Naive thymus-derived CD8-positive, alpha-beta T cell (primary cell): Measurements from ENCODE around the gene MARCHF9. TPM values are rescaled to one million over a fixed set of nuclear protein-coding genes. Genes with fewer than 3 reads are reported as not detected.
"Not testable (repeated sequence)": the region's sequence is repeated elsewhere in the genome, so short reads cannot be mapped to it uniquely, and the experiment has no call there.

ENCODE experiments used
- ATAC-seq, 2 donors: fragments of 150-1000 bp; cut with Tn5 transposase in 1 of 2; sonication (Bioruptor Pico), chemical (Tn5 transposase) in 1 of 2; 1 replicate in 1 of 2; 2 replicates in 1 of 2; pipeline ENCODE4 v1.10.0; 2021; ENCODE audit warnings: mild to moderate bottlenecking in 2 of 2, moderate library complexity in 2 of 2
- POLR2A ChIA-PET: fragments of 350-600 bp; sonication (Branson Sonifier 250); formaldehyde crosslinking; loops from one replicate; lab custom pipeline; 2021; ENCODE audit warnings: antibody characterized with exemption; lab: Charles Lee
- DNase-seq, 10 donors: peaks; one replicate each; pipeline versions ENCODE4 v3.0.0 to v3.0.0-alpha.2; 2020 to 2022
- H3K27ac Mint-ChIP-seq, 10 donors: one replicate each; pipeline ENCODE4 v1.8.0; 2020 to 2022; ENCODE audit warnings: mild to moderate bottlenecking in 10 of 10, mixed read lengths in 10 of 10, moderate library complexity in 4 of 10, inconsistent platforms in 1 of 10
- H3K27me3 Mint-ChIP-seq, 5 donors: one replicate each; pipeline ENCODE4 v1.8.0; 2021 to 2022; ENCODE audit warnings: mixed read lengths in 5 of 5
- H3K36me3 Mint-ChIP-seq, 3 donors: one replicate each; pipeline ENCODE4 v1.8.0; 2020 to 2022; ENCODE audit warnings: mixed read lengths in 3 of 3, mild to moderate bottlenecking in 2 of 3, inconsistent platforms in 1 of 3
- H3K4me1 Mint-ChIP-seq, 4 donors: one replicate each; pipeline ENCODE4 v1.8.0; 2021 to 2022; ENCODE audit warnings: mixed read lengths in 4 of 4
- H3K4me3 Mint-ChIP-seq, 10 donors: one replicate each; pipeline ENCODE4 v1.8.0; 2020 to 2022; ENCODE audit warnings: mild to moderate bottlenecking in 10 of 10, mixed read lengths in 10 of 10, moderate library complexity in 6 of 10, inconsistent platforms in 1 of 10
- H3K9me3 Mint-ChIP-seq, 9 donors: one replicate each; pipeline ENCODE4 v1.8.0; 2020 to 2022; ENCODE audit warnings: mixed read lengths in 9 of 9, mild to moderate bottlenecking in 3 of 9, inconsistent platforms in 1 of 9, moderate library complexity in 1 of 9
- polyA plus RNA-seq, 3 donors: library from polyadenylated mRNA; unstranded; fragments of 300-500 nt; fragmentation: Illumina TruSeq; gene quantifications; one replicate each; pipeline ENCODE4 v1.2.3, GENCODE V29; 2021
- total RNA-seq, 8 experiments: library from RNA in 2 of 8; stranded (reverse) in 2 of 8; gene quantifications; one replicate each; pipeline ENCODE4 v1.2.3 and lab custom pipeline; 2021 to 2026

Gene MARCHF9
- 10 to 100 TPM; 59.5 to 64.8 TPM for total RNA-seq
- 1 to 10 TPM; 2.2 to 6.6 (median 4.5) TPM for polyA plus RNA-seq
- 23.5 to 81.7 (median 41.9) reads per million in 6 experiments for total RNA-seq (lab: John Stamatoyannopoulos, UW)

GRCh38 chr12:57754411-57755193 lies at the start of gene MARCHF9:
MARCHF9 (plus strand) TSS chr12:57755103; CDS start chr12:57755529, 426 bp downstream.
- Mint-ChIP-seq H3K27me3 (no peaks in the 10 kb centered on the region), H3K36me3 (peaks cover 0 to 31% (median 0%) of the 10 kb centered on the region in 3 donors), H3K27ac (peak within 1 kb of the TSS; percentile 94 to 100 (median 97)), H3K4me1 (peaks cover 48 to 73% (median 67%) of the 10 kb centered on the region in 4 donors), H3K9me3 (no peaks in the 10 kb centered on the region), H3K4me3 (peak within 1 kb of the TSS; percentile 84 to 100 (median 92))
- ATAC-seq (peak; percentile 41 to 45), DNase-seq (peak; percentile 67 to 94 (median 81))
- POLR2A ChIA-PET, result interaction anchor here (0.6 to 2.6 kb wide), 8 partner anchors 10 to 142 kb away, joined by 3 to 13 read pairs (median 4); partner anchors contain the start of genes EEF1AKMT3, METTL1, TSFM and TSPAN31

DNA sequence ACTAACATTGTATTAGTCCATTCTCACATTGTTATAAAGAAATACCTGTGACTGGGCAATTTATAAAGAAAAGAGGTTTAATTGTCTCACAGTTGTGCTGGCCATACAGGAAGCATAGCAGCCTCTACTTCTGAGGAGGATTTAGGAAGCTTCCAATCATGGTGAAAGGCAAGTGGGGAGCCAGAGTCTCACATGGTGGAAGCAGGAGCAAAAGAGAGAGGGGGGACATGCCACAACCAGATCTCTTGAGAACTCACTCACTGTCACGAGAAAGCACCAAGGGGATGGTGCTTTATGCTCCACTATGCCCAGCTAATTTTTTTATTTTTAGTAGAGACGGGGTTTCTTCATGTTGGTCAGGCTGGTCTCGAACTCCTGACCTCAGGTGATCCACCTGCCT lies 47.7 kb upstream of the MARCHF9 start:
- H3K27ac Mint-ChIP-seq, result peak overlapping the region in 3 of 10 donors; percentile 21 to 23 (median 22)
- DNase-seq, result no peak
- POLR2A ChIA-PET, result interaction anchor here (0.7 to 1.5 kb wide), 2 partner anchors 13 to 38 kb away, joined by 3 read pairs; partner anchors contain the start of genes OS9 and TSPAN31

DNA sequence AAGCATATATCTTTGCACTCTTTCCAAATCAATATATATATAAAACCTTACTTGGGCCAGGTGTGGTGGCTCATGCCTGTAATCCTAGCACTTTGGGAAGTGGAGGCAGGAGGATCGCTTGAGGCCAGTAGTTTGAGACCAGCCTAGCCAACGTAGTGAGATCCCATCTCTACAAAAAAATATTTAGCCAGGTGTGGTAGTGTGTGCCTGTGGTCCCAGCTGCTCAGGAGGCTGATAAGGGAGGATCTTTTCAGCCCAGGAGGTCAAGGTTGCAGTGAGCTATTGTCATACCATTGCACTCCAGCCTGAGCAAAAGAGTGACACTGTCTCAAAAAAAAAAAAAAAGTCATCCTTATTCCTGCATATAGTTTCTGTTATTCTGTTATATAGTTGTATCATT lies 46.6 kb upstream of the MARCHF9 start:
- POLR2A ChIA-PET, result interaction anchor here (0.7 to 1.0 kb wide), 2 partner anchors 15 to 218 kb away, joined by 3 read pairs; partner anchors contain the start of gene OS9
- no peak overlapping the region for H3K4me3 Mint-ChIP-seq
- H3K27me3 Mint-ChIP-seq, result no peaks in the 10 kb centered on the region
- no peak for DNase-seq
- H3K4me1 Mint-ChIP-seq, result peaks cover 0 to 7% (median 0%) of the 10 kb centered on the region in 4 donors
- no peak for ATAC-seq
- no peak overlapping the region for H3K27ac Mint-ChIP-seq
- peaks cover 5 to 71% (median 24%) of the 10 kb centered on the region in 3 donors for H3K36me3 Mint-ChIP-seq
- peaks cover 0 to 6% (median 3%) of the 10 kb centered on the region in 9 donors for H3K9me3 Mint-ChIP-seq

More for the DNA sequence above, 47.7 kb upstream of the MARCHF9 start:
- no peak overlapping the region for H3K4me3 Mint-ChIP-seq
- ATAC-seq, result no peak
- peaks cover 0 to 14% (median 3%) of the 10 kb centered on the region in 9 donors for H3K9me3 Mint-ChIP-seq
- no peaks in the 10 kb centered on the region for H3K27me3 Mint-ChIP-seq
- peaks cover 0 to 11% (median 0%) of the 10 kb centered on the region in 4 donors for H3K4me1 Mint-ChIP-seq
- peaks cover 15 to 73% (median 34%) of the 10 kb centered on the region in 3 donors for H3K36me3 Mint-ChIP-seq

DNA sequence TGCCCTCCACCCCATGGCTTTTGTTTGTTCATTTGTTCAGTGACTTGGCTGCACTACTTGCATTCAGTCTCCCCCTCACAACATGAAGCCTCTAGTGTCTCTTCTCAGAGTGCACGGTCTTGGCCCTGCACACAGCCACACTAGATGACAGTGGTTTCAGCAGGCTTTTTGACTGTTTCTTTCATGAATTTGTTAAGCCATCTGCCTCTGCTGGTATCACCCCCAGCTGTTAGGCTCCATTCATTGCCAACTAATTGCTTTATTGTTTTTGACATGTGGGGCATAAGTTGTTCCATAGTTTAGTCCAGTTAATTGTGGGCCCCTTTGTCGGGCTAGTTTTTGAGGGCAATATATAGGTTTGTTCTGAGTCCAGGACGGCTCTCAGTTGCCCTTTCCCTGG lies 42.2 kb upstream of the MARCHF9 start:
- peaks cover 0 to 7% (median 5%) of the 10 kb centered on the region in 4 donors for H3K4me1 Mint-ChIP-seq

DNA sequence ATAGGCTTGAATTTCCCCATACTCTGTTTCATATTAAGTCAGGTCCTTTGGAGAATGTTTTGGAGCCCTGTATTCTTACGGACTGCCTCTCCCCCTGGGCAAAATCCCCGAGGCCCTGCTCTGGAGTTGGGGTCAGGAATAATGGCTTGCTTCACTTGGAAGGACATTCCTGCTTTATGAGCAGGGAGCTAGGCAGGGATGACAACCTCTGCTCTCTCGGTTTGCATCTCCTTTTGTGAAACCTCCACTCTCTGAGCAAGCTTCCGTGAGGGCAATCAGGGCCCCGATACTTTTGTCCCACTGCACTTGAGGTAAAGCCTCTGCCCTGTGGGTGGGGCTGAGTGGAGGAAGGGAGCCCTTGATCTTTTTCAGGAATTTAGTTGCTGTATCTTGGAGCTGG lies 41.7 kb upstream of the MARCHF9 start:
- Mint-ChIP-seq H3K4me3 (no peak overlapping the region), H3K27me3 (no peaks in the 10 kb centered on the region), H3K4me1 (peaks cover 0 to 7% (median 5%) of the 10 kb centered on the region in 4 donors), H3K27ac (peak overlapping the region in 2 of 10 donors; percentile 11 to 75), H3K9me3 (peaks cover 0 to 2% (median 0%) of the 10 kb centered on the region in 9 donors), H3K36me3 (peaks cover 0 to 63% (median 10%) of the 10 kb centered on the region in 3 donors)
- POLR2A ChIA-PET, result interaction anchor here (0.7 to 0.9 kb wide), 2 partner anchors 10 to 495 kb away, joined by 4 to 5 read pairs; no protein-coding TSS in a partner anchor
- DNase-seq (no peak), ATAC-seq (no peak)

More for the DNA sequence above, 42.2 kb upstream of the MARCHF9 start:
- no peak for DNase-seq
- H3K36me3 Mint-ChIP-seq, result peaks cover 0 to 59% (median 7%) of the 10 kb centered on the region in 3 donors
- POLR2A ChIA-PET, result no interaction called here
- no peak overlapping the region for H3K27ac Mint-ChIP-seq
- no peak overlapping the region for H3K4me3 Mint-ChIP-seq
- peaks cover 0 to 2% (median 0%) of the 10 kb centered on the region in 9 donors for H3K9me3 Mint-ChIP-seq
- no peaks in the 10 kb centered on the region for H3K27me3 Mint-ChIP-seq
- ATAC-seq, result no peak

DNA sequence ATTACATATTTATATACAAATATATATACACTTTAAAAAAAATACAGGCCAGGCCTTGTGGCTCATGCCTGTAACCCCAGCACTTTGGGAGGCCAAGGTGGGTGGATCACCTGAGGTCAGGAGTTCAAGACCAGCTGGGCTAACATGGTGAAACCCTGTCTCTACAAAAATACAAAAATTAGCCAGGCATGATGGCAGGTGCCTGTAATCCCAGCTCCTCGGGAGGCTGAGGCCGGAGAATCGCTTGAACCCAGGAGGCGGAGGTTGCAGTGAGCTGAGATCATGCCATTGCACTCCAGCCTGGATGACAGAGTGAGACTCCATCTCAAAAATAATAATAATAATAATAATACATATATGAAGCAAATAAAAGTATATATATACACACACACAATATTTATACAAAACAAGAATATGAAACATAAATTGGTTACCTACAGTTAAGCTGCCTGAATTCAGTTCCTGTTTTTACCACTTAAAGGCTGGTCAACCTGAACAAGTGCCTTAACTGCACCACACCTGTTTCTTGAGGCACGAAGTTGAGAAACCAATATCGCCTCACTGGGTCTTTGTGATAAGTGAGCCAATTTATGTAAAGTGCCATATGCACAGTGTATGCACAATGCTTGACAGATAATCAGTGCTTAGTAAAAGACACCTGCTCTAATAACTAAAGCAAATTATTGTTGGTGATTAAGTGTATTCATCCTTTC lies 39.7 kb upstream of the MARCHF9 start:
- not testable (repeated sequence) for H3K4me3 Mint-ChIP-seq, H3K9me3 Mint-ChIP-seq, H3K4me1 Mint-ChIP-seq, ATAC-seq, DNase-seq, H3K27me3 Mint-ChIP-seq
- POLR2A ChIA-PET, result interaction anchor here (0.6 kb wide), 2 partner anchors 14 to 865 kb away, joined by 3 to 7 read pairs; no protein-coding TSS in a partner anchor
- Mint-ChIP-seq H3K27ac (peak overlapping the region in 2 of 10 donors; percentile 3 to 78), H3K36me3 (peaks cover 6 to 70% (median 20%) of the 10 kb centered on the region in 3 donors)

- no peaks in the 10 kb centered on the region for H3K27me3 Mint-ChIP-seq
- H3K4me3 Mint-ChIP-seq, result no peak overlapping the region
- no peak for ATAC-seq
- POLR2A ChIA-PET, result interaction anchor here (0.6 kb wide), 2 partner anchors 13 to 248 kb away, joined by 5 to 7 read pairs; no protein-coding TSS in a partner anchor
- peaks cover 0 to 2% (median 0%) of the 10 kb centered on the region in 9 donors for H3K9me3 Mint-ChIP-seq
- DNase-seq, result no peak
- H3K27ac Mint-ChIP-seq, result peak overlapping the region in 5 of 10 donors; percentile 3 to 78 (median 72)
- H3K36me3 Mint-ChIP-seq, result peaks cover 6 to 73% (median 20%) of the 10 kb centered on the region in 3 donors
- H3K4me1 Mint-ChIP-seq, result peaks cover 6 to 10% (median 8%) of the 10 kb centered on the region in 4 donors
Measured at GRCh38 chr12:57715786-57716185, 39.1 kb upstream of the MARCHF9 start.

DNA sequence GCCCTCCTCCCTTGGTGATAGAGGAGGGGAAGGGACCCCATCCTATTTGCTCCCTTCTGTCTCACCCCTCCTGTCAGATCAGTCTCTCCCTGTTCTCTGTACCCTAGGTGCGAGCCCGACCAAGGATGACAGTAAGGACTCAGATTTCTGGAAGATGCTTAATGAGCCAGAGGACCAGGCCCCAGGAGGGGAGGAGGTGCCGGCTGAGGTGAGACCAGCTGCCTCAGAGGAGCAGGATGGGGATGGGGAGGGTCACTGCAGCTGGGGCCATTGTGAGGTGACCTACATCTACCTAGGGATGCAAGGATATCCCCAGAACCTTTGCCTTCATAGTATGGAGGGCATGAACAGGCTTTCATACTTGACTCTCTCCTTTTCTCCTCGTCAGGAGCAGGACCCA lies 38.6 kb upstream of the MARCHF9 start:
- no peak for ATAC-seq
- Mint-ChIP-seq H3K4me1 (peaks cover 6 to 10% (median 8%) of the 10 kb centered on the region in 4 donors), H3K4me3 (no peak overlapping the region), H3K27ac (peak overlapping the region in 1 of 10 donors; percentile 57), H3K27me3 (no peaks in the 10 kb centered on the region), H3K36me3 (peaks cover 6 to 72% (median 20%) of the 10 kb centered on the region in 3 donors), H3K9me3 (peaks cover 0 to 2% (median 0%) of the 10 kb centered on the region in 9 donors)
- no peak for DNase-seq
- POLR2A ChIA-PET, result interaction anchor here (0.6 kb wide), 1 partner anchor 249 kb away, joined by 5 read pairs; no protein-coding TSS in a partner anchor

DNA sequence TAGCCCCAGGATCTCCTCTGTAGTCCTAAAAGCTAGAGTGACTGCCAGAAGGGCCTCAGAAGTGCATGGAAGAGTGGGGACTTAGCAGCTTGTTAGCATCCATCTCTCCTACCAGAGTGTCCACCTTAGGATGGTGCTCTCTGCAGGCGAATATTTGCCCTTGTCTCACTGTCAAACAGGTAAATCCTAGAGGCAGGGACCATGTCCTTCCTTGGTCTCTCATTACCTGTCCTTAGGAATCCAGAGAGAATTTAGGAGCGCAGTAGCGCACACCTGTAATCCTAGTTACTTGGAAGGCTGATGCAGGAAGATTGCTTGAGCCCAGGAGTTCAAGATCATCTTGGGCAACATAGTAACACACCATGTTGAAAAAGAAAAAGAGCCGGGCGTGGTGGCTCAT lies 37.8 kb upstream of the MARCHF9 start:
- Mint-ChIP-seq H3K9me3 (no peaks in the 10 kb centered on the region), H3K36me3 (peaks cover 6 to 70% (median 14%) of the 10 kb centered on the region in 3 donors), H3K4me3 (no peak overlapping the region), H3K27ac (peak overlapping the region in 1 of 10 donors; percentile 37), H3K27me3 (no peaks in the 10 kb centered on the region), H3K4me1 (peaks cover 11 to 17% (median 13%) of the 10 kb centered on the region in 4 donors)
- DNase-seq (no peak), ATAC-seq (no peak)
- POLR2A ChIA-PET, result no interaction called here

- POLR2A ChIA-PET, result no interaction called here
- DNase-seq (no peak), ATAC-seq (no peak)
- Mint-ChIP-seq H3K36me3 (peaks cover 6 to 63% (median 14%) of the 10 kb centered on the region in 3 donors), H3K4me3 (peak overlapping the region in 1 of 10 donors; percentile 14), H3K27me3 (no peaks in the 10 kb centered on the region), H3K27ac (peak overlapping the region in 4 of 10 donors; percentile 27 to 66 (median 44)), H3K9me3 (no peaks in the 10 kb centered on the region), H3K4me1 (peaks cover 12 to 21% (median 17%) of the 10 kb centered on the region in 4 donors)
Measured at GRCh38 chr12:57717846-57718640, 36.9 kb upstream of the MARCHF9 start.
